Breast epithelium (tissue), 3 donors: ENCODE data around the gene EIF4G3.

Experiments
- POLR2A ChIP-seq: fragments of 450-650 bp; IDR thresholded peaks from one replicate; pipeline ENCODE4 v1.6.1; 2016; ENCODE audit warnings: antibody characterized with exemption, mild to moderate bottlenecking, moderate library complexity
- TF ChIP-seq, protein P1 (sequence below), 3 donors: fragments of 450-650 bp; IDR thresholded peaks; one replicate each; pipeline ENCODE4 v1.5.1; 2016 to 2017; ENCODE audit warnings: antibody characterized with exemption in 3 of 3, mild to moderate bottlenecking in 3 of 3, moderate library complexity in 3 of 3

- TF ChIP-seq, protein P1, sequence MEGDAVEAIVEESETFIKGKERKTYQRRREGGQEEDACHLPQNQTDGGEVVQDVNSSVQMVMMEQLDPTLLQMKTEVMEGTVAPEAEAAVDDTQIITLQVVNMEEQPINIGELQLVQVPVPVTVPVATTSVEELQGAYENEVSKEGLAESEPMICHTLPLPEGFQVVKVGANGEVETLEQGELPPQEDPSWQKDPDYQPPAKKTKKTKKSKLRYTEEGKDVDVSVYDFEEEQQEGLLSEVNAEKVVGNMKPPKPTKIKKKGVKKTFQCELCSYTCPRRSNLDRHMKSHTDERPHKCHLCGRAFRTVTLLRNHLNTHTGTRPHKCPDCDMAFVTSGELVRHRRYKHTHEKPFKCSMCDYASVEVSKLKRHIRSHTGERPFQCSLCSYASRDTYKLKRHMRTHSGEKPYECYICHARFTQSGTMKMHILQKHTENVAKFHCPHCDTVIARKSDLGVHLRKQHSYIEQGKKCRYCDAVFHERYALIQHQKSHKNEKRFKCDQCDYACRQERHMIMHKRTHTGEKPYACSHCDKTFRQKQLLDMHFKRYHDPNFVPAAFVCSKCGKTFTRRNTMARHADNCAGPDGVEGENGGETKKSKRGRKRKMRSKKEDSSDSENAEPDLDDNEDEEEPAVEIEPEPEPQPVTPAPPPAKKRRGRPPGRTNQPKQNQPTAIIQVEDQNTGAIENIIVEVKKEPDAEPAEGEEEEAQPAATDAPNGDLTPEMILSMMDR (IDR thresholded peaks at IDR 0.05) = no peak
- TF ChIP-seq POLR2A = no peak
Measured at GRCh38 chr1:21168444-21168843, 8.3 kb downstream of the EIF4G3 start.
